GM18505 (cell line): ENCODE results near the gene QDPR.

ENCODE experiments used
- ATAC-seq: cut with Tn5 transposase; IDR thresholded peaks from one replicate; pipeline ENCODE4 v1.9.1; 2021; ENCODE audit not compliant: unreplicated experiment
- POLR2A ChIP-seq: IDR thresholded peaks from 4 replicates; pipeline ENCODE4 v1.6.1; 2011; ENCODE audit warnings: borderline replicate concordance; ENCODE audit not compliant: insufficient read depth, insufficient read length; ENCODE audit errors: extremely low read depth

The QDPR gene

GRCh38 chr4:17516980-17517379 is 5.1 kb upstream of the QDPR start:
- ATAC-seq, result no peak
- no peak for TF ChIP-seq POLR2A

- no peak for TF ChIP-seq POLR2A
Measured at GRCh38 chr4:17515445-17516407, 3.8 kb upstream of the QDPR start.

GRCh38 chr4:17514865-17515264 is 3.0 kb upstream of the QDPR start, which contains the start of gene CLRN2:
Gene CLRN2, plus strand, starts transcription at chr4:17515165. Its CDS starts 102 bp downstream, at chr4:17515267.
- TF ChIP-seq POLR2A, result no peak
- no peak for ATAC-seq

More at GRCh38 chr4:17515445-17516407, 3.8 kb upstream of the QDPR start:
- no peak for ATAC-seq

DNA sequence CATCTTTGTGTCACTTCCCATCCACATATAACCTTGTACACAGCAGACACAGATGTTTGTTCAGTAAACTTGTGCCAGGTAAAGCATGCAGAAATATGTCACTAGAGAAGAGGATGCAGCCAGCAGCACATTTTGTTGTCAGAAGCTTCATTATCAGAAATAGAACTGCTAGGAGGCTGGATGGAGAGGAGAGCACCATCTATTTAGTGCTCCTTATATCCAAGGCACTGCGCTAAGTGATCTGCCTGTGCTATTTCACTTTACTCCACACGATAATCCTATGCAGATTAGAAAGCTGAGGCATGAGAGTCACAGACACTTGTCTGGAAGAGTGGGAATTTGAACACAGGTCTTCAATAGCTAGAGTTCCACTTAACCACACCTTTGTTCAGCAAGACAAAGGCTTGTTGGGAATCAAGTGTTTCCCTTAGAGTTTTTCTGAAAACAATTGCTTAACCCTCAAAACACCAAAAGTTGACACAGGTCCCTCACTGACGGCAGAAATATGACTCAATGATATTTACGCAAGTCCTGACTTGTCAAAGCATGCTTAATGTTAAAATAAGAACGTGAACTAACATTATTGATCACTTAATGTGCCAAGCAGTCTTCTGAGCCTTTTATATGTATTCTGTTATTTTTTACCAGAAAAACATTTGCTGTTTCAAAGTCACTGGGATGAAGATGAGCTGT is 1.2 kb upstream of the QDPR start:
- no peak for TF ChIP-seq POLR2A
- no peak for ATAC-seq

- TF ChIP-seq POLR2A, result no peak
- peak; percentile 68 for ATAC-seq
Measured at GRCh38 chr4:17511509-17511949, 361 bp downstream of the QDPR start.

GRCh38 chr4:17511051-17511450 is 839 bp downstream of the QDPR start:
- ATAC-seq, result no peak
- TF ChIP-seq POLR2A, result no peak

DNA sequence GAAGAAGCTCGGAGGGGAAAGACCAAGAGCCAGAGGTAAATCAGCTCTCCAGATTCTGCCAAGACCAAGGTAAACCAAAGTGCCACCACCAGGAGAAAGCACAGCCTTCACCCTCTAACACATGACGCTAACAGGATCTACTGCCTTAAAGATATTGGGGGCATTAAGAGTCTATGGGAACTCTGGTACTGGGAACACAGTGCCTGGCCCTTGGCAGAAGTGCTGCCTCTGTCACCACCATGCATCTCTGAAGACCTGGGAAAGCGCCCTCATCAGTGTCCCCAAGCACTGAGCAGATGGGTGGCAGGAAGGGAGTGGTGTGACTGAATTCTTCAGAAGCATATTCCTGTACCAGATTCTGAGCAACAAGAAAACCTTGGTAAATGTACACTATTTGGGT is 1.3 kb downstream of the QDPR start:
- TF ChIP-seq POLR2A, result no peak
- ATAC-seq, result no peak

DNA sequence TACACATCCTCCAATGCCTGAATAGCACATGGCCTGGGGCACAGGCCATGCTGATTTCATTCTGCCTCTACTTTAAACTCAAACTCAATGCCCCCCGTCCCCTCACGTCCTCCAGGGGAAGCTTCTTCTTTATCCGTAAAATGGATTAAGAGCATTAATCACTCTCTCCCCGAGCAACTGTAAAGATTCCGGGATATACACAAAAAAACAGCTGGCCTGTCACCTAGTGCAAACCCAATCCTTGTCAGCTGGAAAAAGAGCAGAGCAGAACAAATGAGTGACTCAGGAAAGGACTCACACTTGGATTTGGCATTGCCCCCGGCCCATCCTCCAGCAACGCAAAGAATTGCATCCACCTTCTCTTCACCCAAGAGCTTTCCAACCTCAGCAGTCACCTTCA is 7.8 kb downstream of the QDPR start:
- no peak for ATAC-seq
- TF ChIP-seq POLR2A, result no peak

- no peak for ATAC-seq
- no peak for TF ChIP-seq POLR2A
Measured at GRCh38 chr4:17502756-17503155, 9.1 kb downstream of the QDPR start.

- no peak for ATAC-seq
- no peak for TF ChIP-seq POLR2A
Measured at GRCh38 chr4:17500574-17500973, 11.3 kb downstream of the QDPR start.

DNA sequence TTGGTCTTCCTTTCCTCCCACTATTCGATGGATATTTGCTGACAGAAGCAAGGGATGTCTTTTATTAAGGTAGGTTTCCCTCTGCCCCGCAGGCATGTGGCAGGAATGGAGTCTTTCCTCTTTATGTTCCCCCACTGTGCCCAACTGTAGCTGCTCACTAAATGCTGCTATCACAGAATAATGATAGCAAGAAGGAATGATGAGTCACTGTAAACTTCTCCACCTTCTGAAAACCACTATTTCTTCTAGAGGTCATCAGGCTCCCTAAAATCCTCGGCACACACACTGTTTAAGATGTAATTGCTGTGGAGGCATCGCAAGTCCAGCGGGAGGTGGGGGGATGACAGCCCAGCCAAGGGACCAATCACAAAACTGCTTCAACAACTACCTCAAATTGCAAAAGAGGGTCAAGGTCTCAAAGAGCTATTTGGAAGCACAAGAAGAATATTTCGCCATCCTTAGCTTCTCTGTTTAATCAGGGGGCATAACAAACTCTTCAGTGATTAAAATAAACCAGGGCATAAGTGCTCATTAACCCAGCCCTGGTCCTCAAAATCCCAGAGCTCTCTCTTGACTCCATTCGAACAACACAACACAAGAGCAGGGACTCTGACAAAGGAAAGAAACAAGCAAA is 13.9 kb downstream of the QDPR start:
- no peak for TF ChIP-seq POLR2A
- no peak for ATAC-seq

DNA sequence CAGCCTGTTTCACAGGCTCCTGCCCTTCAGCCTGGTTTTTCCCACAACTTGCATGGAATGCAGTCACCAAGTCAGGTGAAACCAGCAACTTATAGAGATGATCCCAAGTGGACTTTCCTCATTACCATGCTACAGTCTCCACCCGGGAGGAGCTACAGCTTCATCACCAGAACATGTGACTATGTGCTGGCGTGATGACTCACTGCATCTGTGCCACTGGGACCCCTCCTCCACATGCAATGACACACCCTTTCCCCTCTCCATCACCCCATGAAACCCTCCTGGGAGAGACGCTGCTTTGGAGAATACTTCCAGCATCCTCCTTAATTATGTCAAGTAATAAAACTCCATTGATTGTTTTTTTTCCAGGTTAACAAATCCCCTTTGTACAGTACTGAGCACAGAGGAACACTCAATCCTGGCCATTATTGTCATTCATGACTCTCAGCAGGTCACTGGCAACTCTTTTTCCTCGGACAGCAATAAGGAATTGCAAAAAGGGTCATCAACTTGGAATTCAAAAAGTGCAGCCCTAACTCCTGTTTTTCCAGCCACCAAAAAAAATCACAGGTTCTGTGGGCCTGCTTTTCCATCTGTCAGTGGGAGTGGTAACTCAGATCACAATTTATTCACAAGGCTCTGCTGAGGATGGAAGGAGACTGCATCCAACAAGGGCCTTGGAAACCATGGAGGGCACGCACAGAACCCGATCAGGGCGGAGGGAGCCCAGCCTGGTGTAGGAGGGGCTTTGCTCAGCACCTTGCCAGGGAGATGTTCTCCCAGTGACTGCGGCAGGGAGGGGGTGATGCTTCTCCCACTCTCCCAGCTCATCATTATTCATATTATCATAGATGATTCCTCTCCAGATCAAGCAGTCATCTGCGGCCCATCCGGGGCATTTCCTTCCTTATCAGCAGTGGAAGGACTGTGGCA is 17.4 kb downstream of the QDPR start:
- TF ChIP-seq POLR2A, result no peak
- ATAC-seq, result no peak
